ENCODE measurements around the gene NSMF.

Gene NSMF

GRCh38 chr9:137436761-137437600, 22.2 kb downstream of the NSMF start:
- H3K27ac Mint-ChIP-seq, result no peak overlapping the region
- H3K4me1 Mint-ChIP-seq, result peaks cover 3% of the 10 kb centered on the region
- peaks cover 2% of the 10 kb centered on the region for H3K27me3 Mint-ChIP-seq
- no peaks in the 10 kb centered on the region for H3K36me3 Mint-ChIP-seq
- H3K4me3 Mint-ChIP-seq, result no peak overlapping the region
- H3K9me3 Mint-ChIP-seq, result no peaks in the 10 kb centered on the region

GRCh38 chr9:137435980-137436760, 23.0 kb downstream of the NSMF start:
- Mint-ChIP-seq H3K4me1 (no peaks in the 10 kb centered on the region), H3K27ac (no peak overlapping the region), H3K9me3 (no peaks in the 10 kb centered on the region), H3K27me3 (no peaks in the 10 kb centered on the region), H3K36me3 (no peaks in the 10 kb centered on the region), H3K4me3 (no peak overlapping the region)

DNA sequence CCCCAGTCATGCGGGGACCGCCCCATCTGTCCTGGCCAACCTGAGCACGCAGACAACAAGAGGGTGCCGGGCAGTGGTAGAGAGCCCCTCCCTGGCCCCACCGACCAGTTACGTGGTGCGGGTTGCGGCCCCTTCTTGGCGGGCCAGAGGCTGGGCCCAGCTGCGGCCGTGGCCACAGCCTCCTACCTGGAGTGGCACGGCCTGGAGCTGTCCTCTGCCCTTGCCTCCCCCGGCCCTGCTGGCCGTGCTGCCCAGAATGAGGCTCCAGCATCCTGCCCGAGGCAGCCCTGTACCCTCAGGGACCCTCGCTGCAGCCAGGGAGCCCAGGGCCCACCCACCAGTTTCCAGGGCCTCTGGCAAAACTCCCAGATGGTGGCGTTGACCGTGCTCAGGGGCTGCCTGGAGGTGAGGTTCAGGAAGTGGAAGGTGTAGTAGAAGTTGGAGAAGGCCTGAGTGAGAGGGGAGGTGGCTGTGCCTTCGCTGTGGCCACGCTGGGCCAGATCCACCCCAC, 23.7 kb downstream of the NSMF start:
- Mint-ChIP-seq H3K4me3 (no peak overlapping the region), H3K4me1 (no peaks in the 10 kb centered on the region), H3K27ac (no peak overlapping the region), H3K27me3 (no peaks in the 10 kb centered on the region), H3K9me3 (no peaks in the 10 kb centered on the region), H3K36me3 (no peaks in the 10 kb centered on the region)

DNA sequence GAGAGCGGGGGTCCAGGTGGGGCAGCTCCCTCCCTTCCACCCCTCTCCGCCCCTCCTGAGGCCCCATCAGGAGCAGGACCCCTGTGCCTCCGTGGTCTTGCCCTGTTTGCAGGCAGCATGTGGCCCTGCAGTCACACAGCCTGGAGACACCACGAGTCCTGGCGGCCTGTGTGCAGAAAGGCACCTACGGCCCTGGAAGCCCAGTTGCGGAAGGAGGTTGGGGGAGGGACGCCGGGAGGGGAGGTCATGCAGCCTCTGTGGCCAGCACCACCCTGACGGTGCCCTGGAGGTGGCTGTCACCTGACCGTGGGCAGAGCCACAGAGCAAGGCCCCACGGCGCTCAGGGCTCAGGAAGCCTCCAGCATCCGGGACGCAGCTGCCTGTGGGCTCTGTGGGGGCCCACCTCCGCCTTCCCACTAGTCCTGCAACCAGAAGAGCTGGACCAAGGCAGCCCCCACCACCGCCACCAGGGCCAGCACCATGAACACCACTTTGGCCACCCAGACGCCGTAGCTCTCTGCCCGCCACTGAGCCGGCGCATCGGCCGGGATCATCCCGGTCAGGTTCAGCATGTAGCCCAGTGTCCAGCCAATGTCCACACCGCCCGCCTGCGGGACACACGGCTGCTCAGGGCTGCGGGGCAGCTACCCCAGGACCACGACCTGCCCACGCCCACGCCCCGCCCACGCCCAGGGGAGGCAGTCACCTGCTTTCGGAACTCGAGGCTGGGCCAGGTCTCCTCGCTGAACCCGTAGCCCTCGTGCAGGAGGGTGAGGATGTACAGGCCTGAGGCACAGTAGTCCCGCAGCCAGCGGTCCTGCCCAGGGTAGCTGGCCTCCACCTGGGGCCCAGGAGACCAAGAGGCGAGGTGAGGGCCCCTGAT, 24.4 kb downstream of the NSMF start:
- Mint-ChIP-seq H3K9me3 (no peaks in the 10 kb centered on the region), H3K4me3 (no peak overlapping the region), H3K27me3 (no peaks in the 10 kb centered on the region), H3K4me1 (no peaks in the 10 kb centered on the region), H3K27ac (no peak overlapping the region), H3K36me3 (no peaks in the 10 kb centered on the region)

DNA sequence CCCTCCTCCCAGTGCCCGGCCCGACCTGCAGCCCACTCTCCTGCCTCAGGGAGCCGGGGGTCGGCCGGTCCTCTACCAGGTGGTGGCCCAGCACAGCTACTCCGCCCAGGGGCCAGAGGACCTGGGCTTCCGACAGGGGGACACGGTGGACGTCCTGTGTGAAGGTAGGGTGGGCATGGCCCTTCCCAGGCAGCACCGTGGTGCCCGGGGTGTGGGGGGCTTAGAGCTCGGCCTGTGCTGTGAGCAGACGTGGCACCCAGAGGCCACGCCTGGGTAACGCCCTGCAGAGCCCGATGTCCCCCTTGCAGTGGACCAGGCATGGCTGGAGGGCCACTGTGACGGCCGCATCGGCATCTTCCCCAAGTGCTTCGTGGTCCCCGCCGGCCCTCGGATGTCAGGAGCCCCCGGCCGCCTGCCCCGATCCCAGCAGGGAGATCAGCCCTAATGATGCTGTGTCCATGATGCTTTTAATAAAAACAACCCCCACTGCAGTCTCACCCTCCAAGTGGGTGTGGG, 25.2 kb downstream of the NSMF start:
- Mint-ChIP-seq H3K27ac (no peak overlapping the region), H3K36me3 (no peaks in the 10 kb centered on the region), H3K27me3 (no peaks in the 10 kb centered on the region), H3K9me3 (no peaks in the 10 kb centered on the region), H3K4me3 (no peak overlapping the region), H3K4me1 (no peaks in the 10 kb centered on the region)

- no peaks in the 10 kb centered on the region for H3K9me3 Mint-ChIP-seq
- no peaks in the 10 kb centered on the region for H3K4me1 Mint-ChIP-seq
- no peaks in the 10 kb centered on the region for H3K27me3 Mint-ChIP-seq
- no peak overlapping the region for H3K27ac Mint-ChIP-seq
- no peak overlapping the region for H3K4me3 Mint-ChIP-seq
- H3K36me3 Mint-ChIP-seq, result no peaks in the 10 kb centered on the region
These were observed 25.7 kb downstream of the NSMF start for GRCh38 chr9:137433349-137433915.

GRCh38 chr9:137432687-137433348, 26.3 kb downstream of the NSMF start:
- H3K9me3 Mint-ChIP-seq, result no peaks in the 10 kb centered on the region
- no peak overlapping the region for H3K4me3 Mint-ChIP-seq
- no peaks in the 10 kb centered on the region for H3K27me3 Mint-ChIP-seq
- no peaks in the 10 kb centered on the region for H3K4me1 Mint-ChIP-seq
- no peak overlapping the region for H3K27ac Mint-ChIP-seq
- no peaks in the 10 kb centered on the region for H3K36me3 Mint-ChIP-seq

DNA sequence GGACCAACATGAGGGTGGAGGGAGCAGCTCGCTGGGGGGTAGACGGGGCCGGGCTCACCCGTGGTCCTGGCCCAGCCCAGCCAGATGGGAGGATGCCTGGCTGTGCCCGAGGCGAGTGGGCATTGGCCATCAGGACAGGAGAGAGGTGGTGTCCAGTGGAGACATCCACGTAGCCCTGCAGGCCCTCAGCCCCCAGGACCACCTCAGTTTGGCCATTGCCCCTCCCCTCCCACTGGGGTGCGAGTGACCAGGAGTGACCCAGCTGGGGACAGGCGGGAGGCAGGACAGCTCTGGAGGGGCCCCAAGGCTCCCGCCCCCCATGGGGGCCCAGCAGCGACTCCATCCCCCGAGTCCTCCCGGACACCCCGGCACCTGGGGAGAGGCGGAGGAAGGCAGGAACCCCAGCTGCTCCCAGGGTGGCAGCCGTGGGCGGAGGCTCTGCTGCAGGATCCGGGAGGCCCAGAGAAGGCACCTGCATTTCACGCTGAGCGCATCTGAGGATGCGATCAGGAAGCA, 27.7 kb downstream of the NSMF start:
- no peak overlapping the region for H3K27ac Mint-ChIP-seq

DNA sequence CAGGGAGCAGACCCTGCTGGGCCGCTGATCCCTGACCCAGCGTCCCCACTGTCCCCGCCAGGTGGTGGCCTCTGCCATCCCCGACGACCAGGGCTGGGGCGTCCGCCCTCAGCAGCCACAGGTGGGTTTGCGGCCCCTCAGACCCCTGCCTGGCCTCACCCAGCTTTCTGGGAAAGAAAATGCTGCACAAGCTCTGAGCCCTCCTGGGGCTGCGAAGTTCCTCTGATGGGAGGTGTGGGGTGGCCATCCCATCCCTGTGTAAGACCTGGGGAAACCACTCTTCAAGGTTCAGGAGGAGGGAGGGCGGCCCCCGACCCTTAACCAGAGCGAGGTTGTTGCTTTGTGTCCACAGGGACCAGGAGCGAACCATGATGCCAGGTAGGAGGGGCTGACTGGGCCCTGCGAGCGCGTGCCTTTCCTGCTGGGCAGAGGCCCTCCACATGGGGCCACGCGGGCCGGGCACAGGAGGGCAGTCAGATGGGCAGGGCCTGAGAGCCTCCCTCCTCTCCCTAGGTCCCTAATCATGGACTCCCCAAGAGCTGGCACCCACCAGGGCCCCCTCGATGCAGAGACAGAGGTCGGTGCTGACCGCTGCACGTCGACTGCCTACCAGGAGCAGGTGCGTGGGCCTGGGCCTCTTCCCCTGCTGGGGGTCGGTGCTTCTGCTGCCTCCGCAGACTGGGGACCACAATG, 28.3 kb downstream of the NSMF start:
- Mint-ChIP-seq H3K27ac (no peak overlapping the region), H3K36me3 (no peaks in the 10 kb centered on the region), H3K4me3 (no peak overlapping the region), H3K9me3 (no peaks in the 10 kb centered on the region), H3K27me3 (no peaks in the 10 kb centered on the region), H3K4me1 (no peaks in the 10 kb centered on the region)

More for the DNA sequence above, 27.7 kb downstream of the NSMF start:
- no peaks in the 10 kb centered on the region for H3K27me3 Mint-ChIP-seq
- no peaks in the 10 kb centered on the region for H3K4me1 Mint-ChIP-seq
- H3K4me3 Mint-ChIP-seq, result no peak overlapping the region
- H3K9me3 Mint-ChIP-seq, result no peaks in the 10 kb centered on the region
- H3K36me3 Mint-ChIP-seq, result no peaks in the 10 kb centered on the region

- no peaks in the 10 kb centered on the region for H3K4me1 Mint-ChIP-seq
- no peak overlapping the region for H3K4me3 Mint-ChIP-seq
- H3K36me3 Mint-ChIP-seq, result no peaks in the 10 kb centered on the region
- no peaks in the 10 kb centered on the region for H3K27me3 Mint-ChIP-seq
- H3K9me3 Mint-ChIP-seq, result no peaks in the 10 kb centered on the region
- H3K27ac Mint-ChIP-seq, result no peak overlapping the region
These were observed 29.0 kb downstream of the NSMF start for GRCh38 chr9:137429974-137430722.

DNA sequence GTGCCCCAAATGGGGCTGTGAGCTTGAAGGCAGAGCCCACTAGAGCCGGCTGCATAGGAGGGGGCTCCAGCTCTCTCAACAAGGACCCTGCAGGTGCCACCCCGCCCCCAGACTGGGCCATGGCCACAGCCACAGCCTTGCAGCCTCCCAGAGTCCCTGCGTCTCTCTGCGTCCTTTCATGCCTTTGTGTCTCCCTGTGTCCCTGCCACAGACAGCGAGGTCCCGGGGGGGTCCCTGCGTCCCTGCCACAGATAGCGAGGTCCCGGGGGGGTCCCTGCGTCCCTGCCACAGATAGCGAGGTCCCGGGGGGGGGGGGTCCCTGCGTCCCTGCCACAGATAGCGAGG, 29.6 kb downstream of the NSMF start:
- Mint-ChIP-seq H3K27ac (no peak overlapping the region), H3K9me3 (no peaks in the 10 kb centered on the region), H3K4me3 (no peak overlapping the region), H3K4me1 (peaks cover 1% of the 10 kb centered on the region), H3K36me3 (no peaks in the 10 kb centered on the region), H3K27me3 (no peaks in the 10 kb centered on the region)

GRCh38 chr9:137428841-137429545, 30.1 kb downstream of the NSMF start:
- no peaks in the 10 kb centered on the region for H3K27me3 Mint-ChIP-seq
- peaks cover 5% of the 10 kb centered on the region for H3K4me1 Mint-ChIP-seq
- H3K27ac Mint-ChIP-seq, result no peak overlapping the region
- H3K4me3 Mint-ChIP-seq, result no peak overlapping the region
- no peaks in the 10 kb centered on the region for H3K9me3 Mint-ChIP-seq
- no peaks in the 10 kb centered on the region for H3K36me3 Mint-ChIP-seq

DNA sequence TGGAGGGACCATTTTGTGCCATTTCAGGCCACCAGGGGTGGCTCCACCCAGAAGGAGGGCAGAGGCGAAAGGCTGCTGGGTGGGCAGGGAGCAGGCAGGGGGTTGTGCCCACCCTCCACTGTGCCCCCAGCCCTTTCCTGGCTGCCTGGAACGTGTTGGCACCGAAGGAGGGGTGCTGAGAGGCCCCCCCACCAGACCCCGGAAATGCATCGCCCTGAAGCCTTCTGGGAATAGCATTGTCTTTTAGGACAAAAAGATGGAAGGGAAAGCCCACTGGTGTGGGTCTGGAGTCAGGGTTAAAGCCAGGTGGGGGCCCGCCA, 30.9 kb downstream of the NSMF start:
- peaks cover 5% of the 10 kb centered on the region for H3K4me1 Mint-ChIP-seq
- H3K4me3 Mint-ChIP-seq, result no peak overlapping the region
- no peaks in the 10 kb centered on the region for H3K27me3 Mint-ChIP-seq
- H3K36me3 Mint-ChIP-seq, result no peaks in the 10 kb centered on the region
- H3K27ac Mint-ChIP-seq, result no peak overlapping the region
- no peaks in the 10 kb centered on the region for H3K9me3 Mint-ChIP-seq

All from activated naive CD4-positive, alpha-beta T cell treated with anti-CD3 and anti-CD28 coated beads, Interleukin-2, amount 50 U/mL, for 24 hours (primary cell).